Uterus (tissue), 2 donors: ENCODE results near the gene GRIA1.

ENCODE experiments used
- POLR2A ChIP-seq, 2 donors: fragments of 450-650 bp; IDR thresholded peaks; one replicate each; pipeline ENCODE4 v1.6.1; 2016; ENCODE audit warnings: antibody characterized with exemption in 2 of 2, mild to moderate bottlenecking in 1 of 2, moderate library complexity in 1 of 2
- TF ChIP-seq, protein P1 (sequence below), 4 experiments: fragments of 200-600 bp in 2 of 4; fragments of 450-650 bp in 2 of 4; sonication (generic) in 2 of 4; IDR thresholded peaks; one replicate each; pipeline ENCODE4 v1.5.1; 2016 to 2019; ENCODE audit warnings: antibody characterized with exemption in 4 of 4, mild to moderate bottlenecking in 2 of 4, moderate library complexity in 1 of 4

DNA sequence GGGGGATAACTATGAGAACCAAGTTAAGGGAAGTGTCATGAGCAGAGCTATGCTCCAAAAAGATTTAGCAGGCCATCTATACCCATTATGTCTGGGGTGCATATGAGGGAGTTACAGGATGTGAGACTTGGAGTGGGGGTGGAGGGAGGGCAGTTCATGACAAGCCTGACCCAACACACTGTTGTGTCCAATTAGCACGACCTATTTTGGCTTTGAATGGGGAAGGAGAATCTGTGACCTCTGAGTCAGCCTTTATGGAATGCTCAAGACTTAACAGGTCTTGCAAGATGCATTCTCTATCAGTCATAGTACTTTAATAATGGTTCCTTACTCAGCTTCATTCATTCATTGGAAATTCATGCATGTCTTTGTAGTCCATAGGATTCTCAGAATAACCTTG, 71.7 kb downstream of the GRIA1 start:
- TF ChIP-seq, protein P1, sequence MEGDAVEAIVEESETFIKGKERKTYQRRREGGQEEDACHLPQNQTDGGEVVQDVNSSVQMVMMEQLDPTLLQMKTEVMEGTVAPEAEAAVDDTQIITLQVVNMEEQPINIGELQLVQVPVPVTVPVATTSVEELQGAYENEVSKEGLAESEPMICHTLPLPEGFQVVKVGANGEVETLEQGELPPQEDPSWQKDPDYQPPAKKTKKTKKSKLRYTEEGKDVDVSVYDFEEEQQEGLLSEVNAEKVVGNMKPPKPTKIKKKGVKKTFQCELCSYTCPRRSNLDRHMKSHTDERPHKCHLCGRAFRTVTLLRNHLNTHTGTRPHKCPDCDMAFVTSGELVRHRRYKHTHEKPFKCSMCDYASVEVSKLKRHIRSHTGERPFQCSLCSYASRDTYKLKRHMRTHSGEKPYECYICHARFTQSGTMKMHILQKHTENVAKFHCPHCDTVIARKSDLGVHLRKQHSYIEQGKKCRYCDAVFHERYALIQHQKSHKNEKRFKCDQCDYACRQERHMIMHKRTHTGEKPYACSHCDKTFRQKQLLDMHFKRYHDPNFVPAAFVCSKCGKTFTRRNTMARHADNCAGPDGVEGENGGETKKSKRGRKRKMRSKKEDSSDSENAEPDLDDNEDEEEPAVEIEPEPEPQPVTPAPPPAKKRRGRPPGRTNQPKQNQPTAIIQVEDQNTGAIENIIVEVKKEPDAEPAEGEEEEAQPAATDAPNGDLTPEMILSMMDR (IDR thresholded peaks at IDR 0.05), result no peak
- no peak for TF ChIP-seq POLR2A (IDR thresholded peaks at IDR 0.05)
